HepG2 (cell line): ENCODE results near the gene TMEM107. TPM values are rescaled to one million over a fixed set of nuclear protein-coding genes. Genes with fewer than 3 reads are reported as not detected.

ENCODE experiments used
- CEBPB ChIP-seq: IDR thresholded peaks from 2 replicates; pipeline ENCODE4 v1.6.1; 2011; ENCODE audit warnings: low read depth, low read length, improper control_type of control experiment, borderline replicate concordance
- CREM ChIP-seq, 2 experiments: sonication (generic) in 1 of 2; formaldehyde crosslinking in 1 of 2; IDR thresholded peaks; 2 replicates each; pipeline versions ENCODE4 v1.4.0 to v1.6.1; 2016 to 2020; ENCODE audit warnings: antibody characterized with exemption in 1 of 2, mild to moderate bottlenecking in 1 of 2, missing genetic modification reagents in 1 of 2
- IKZF5 ChIP-seq: IDR thresholded peaks from 2 replicates; pipeline ENCODE4 v1.6.1; 2018; ENCODE audit warnings: missing genetic modification reagents, mild to moderate bottlenecking, missing compliant biosample characterization
- KIAA2018 ChIP-seq: sonication (generic); formaldehyde crosslinking; IDR thresholded peaks from 2 replicates; pipeline ENCODE4 v1.5.0; 2020; ENCODE audit warnings: mild to moderate bottlenecking, missing genetic modification reagents, borderline replicate concordance
- NFKB2 ChIP-seq: sonication (generic); formaldehyde crosslinking; IDR thresholded peaks from 2 replicates; pipeline ENCODE4 v1.4.0; 2020; ENCODE audit warnings: missing genetic modification reagents, borderline replicate concordance
- NFKBIZ ChIP-seq: IDR thresholded peaks from 2 replicates; pipeline ENCODE4 v1.6.1; 2018; ENCODE audit warnings: missing genetic modification reagents, missing compliant biosample characterization
- RFX5 ChIP-seq: IDR thresholded peaks from 2 replicates; pipeline ENCODE4 v1.6.1; 2011; ENCODE audit warnings: low read depth, low read length, improper control_type of control experiment
- SP140L ChIP-seq: sonication (generic); formaldehyde crosslinking; IDR thresholded peaks from 2 replicates; pipeline ENCODE4 v1.4.0; 2020; ENCODE audit warnings: missing genetic modification reagents, borderline replicate concordance
- TFDP2 ChIP-seq: sonication (generic); formaldehyde crosslinking; IDR thresholded peaks from 2 replicates; pipeline ENCODE4 v1.4.0; 2020; ENCODE audit warnings: missing genetic modification reagents
- ZBTB4 ChIP-seq: sonication (generic); formaldehyde crosslinking; IDR thresholded peaks from 2 replicates; pipeline ENCODE4 v1.4.0; 2020; ENCODE audit warnings: missing genetic modification reagents, mild to moderate bottlenecking, borderline replicate concordance
- ZNF275 ChIP-seq: sonication (generic); formaldehyde crosslinking; IDR thresholded peaks from 2 replicates; pipeline ENCODE4 v1.8.0; 2022; ENCODE audit warnings: missing genetic modification reagents, mild to moderate bottlenecking, inconsistent platforms, borderline replicate concordance
- ZNF674 ChIP-seq: sonication (generic); formaldehyde crosslinking; IDR thresholded peaks from 2 replicates; pipeline ENCODE4 v1.5.0; 2020; ENCODE audit warnings: low read depth, mild to moderate bottlenecking, missing genetic modification reagents
- polyA plus RNA-seq, 8 experiments: library from polyadenylated mRNA; depleted of rRNA in 3 of 8; stranded (reverse) in 7 of 8; unstranded in 1 of 8; fragments of >200 nt; fragmentation: Illumina TruSeq in 4 of 8; extraction: Trizol in 4 of 8; gene quantifications; 2 replicates each; pipeline versions ENCODE4 v1.2.1 to v1.2.3, GENCODE V29; 2011 to 2016; ENCODE audit warnings: low read depth in 4 of 8, missing spikeins in 1 of 8, mixed read lengths in 1 of 8; ENCODE audit not compliant: insufficient read depth in 1 of 8
- total RNA-seq, 5 experiments: library from RNA; depleted of rRNA; stranded (reverse); fragments of >200 nt; fragmentation: Illumina TruSeq; extraction: Trizol; gene quantifications; 2 replicates each; pipeline ENCODE4 v1.2.3, GENCODE V29; 2016; ENCODE audit warnings: low read depth in 1 of 5

Gene TMEM107
- total and polyA plus RNA-seq, 2 of the 13 experiments (the other 11 are each of a cell fraction or from before 2014, with no cell fraction given), result 7.2 to 15.3 TPM

GRCh38 chr17:8176197-8176940 is at the start of gene TMEM107 (continued):
- no peak for TF ChIP-seq KIAA2018 (CRISPR knock-in tag)
- TF ChIP-seq ZNF674, result no peak
- 0 out of 2 replicates have a peak, but pooled peaks have one; percentile 23 for TF ChIP-seq RFX5
- no peak for TF ChIP-seq CEBPB
- TF ChIP-seq ZNF275 (CRISPR knock-in tag), result no peak
- no peak for TF ChIP-seq ZBTB4 (CRISPR knock-in tag)
- no peak for TF ChIP-seq CREM (IDR thresholded peaks at IDR 0.05)
- TF ChIP-seq CREM (CRISPR knock-in tag; IDR thresholded peaks at IDR 0.05), result no peak
- no peak for TF ChIP-seq IKZF5 (CRISPR knock-in tag)
- no peak for TF ChIP-seq NFKBIZ (CRISPR knock-in tag)
- no peak for TF ChIP-seq NFKB2
- TF ChIP-seq SP140L (CRISPR knock-in tag), result no peak
- peak; percentile 91 for TF ChIP-seq TFDP2 (CRISPR knock-in tag)
